HepG2 (cell line): ENCODE data around the gene PLXDC2. TPM values are rescaled to one million over a fixed set of nuclear protein-coding genes. Genes with fewer than 3 reads are reported as not detected.

Experiments
- ATAC-seq: fragments of 200-7000 bp; cut with Tn5 transposase; 3 replicates; pipeline ENCODE4 v1.9.1; 2020; ENCODE audit warnings: mild to moderate bottlenecking, moderate library complexity
- BruUV-seq: library from RNA; stranded (reverse); fragments of 400-500 nt; replicated peaks from 2 replicates; lab custom pipeline; 2021; lab: Mats Ljungman, UMichigan
- CTCF ChIA-PET: fragments of 300-600 bp; formaldehyde crosslinking; extraction: SDS; loops from one replicate; lab custom pipeline; 2021; ENCODE audit warnings: low total read pairs, inconsistent platforms, low intra/inter-chr PET ratio; lab: Yijun Ruan, JAX
- POLR2A ChIA-PET: fragments of 350-600 bp; sonication (Branson Sonifier 250); formaldehyde crosslinking; loops from one replicate; lab custom pipeline; 2020; ENCODE audit warnings: antibody characterized with exemption, inconsistent platforms; lab: Yijun Ruan, JAX
- DNase-seq: peaks from one replicate; pipeline ENCODE4 v3.0.0-alpha.2; 2015; ENCODE audit warnings: low spot score
- FAIRE-seq: peaks from 3 replicates; lab custom pipeline; 2011; peaks lifted over from hg19 to GRCh38; lab: Jason Lieb, UNC
- H2AFZ ChIP-seq: one replicate; pipeline ENCODE4 v1.6.1; 2011; ENCODE audit warnings: low read length, inconsistent platforms
- H3K27ac ChIP-seq: fragments of 300-600 bp; 3 replicates; pipeline ENCODE4 v1.8.0; 2011; ENCODE audit warnings: mixed run types, mild to moderate bottlenecking, mixed read lengths, low read length, inconsistent platforms; ENCODE audit not compliant: insufficient read depth; ENCODE audit errors: extremely low read length
- H3K27me3 ChIP-seq, 2 experiments: fragments of 200-600 bp in 1 of 2; 2 replicates in 1 of 2; 3 replicates in 1 of 2; pipeline versions ENCODE4 v1.6.0 to v1.8.0; 2011; ENCODE audit warnings: low read length in 2 of 2, mild to moderate bottlenecking in 2 of 2, moderate library complexity in 2 of 2, inconsistent platforms in 1 of 2; ENCODE audit not compliant: insufficient read depth in 2 of 2, control insufficient read depth in 1 of 2
- H3K36me3 ChIP-seq, 2 experiments: fragments of 200-600 bp in 1 of 2; replicated peaks in 1 of 2; 2 replicates in 1 of 2; 3 replicates in 1 of 2; pipeline versions ENCODE4 v1.5.1 to v1.8.0; 2011; ENCODE audit warnings: low read length in 2 of 2, inconsistent platforms in 1 of 2; ENCODE audit not compliant: insufficient read depth in 2 of 2, control insufficient read depth in 1 of 2
- H3K4me1 ChIP-seq: 2 replicates; pipeline ENCODE4 v1.5.1; 2012; ENCODE audit warnings: low read length, inconsistent platforms; ENCODE audit not compliant: insufficient read depth
- H3K4me2 ChIP-seq: 2 replicates; pipeline ENCODE4 v1.6.0; 2011; ENCODE audit warnings: low read depth, low read length, inconsistent platforms
- H3K4me3 ChIP-seq, 3 experiments: fragments of 200-600 bp in 1 of 3; sonication (generic), shearing (Covaris generic) in 1 of 3; replicated peaks in 1 of 3; 2 replicates each; pipeline ENCODE4 v1.5.1; 2011 to 2016; ENCODE audit warnings: low read length in 3 of 3, inconsistent platforms in 2 of 3, low read depth in 2 of 3, mild to moderate bottlenecking in 2 of 3, control low read depth in 1 of 3, mixed read lengths in 1 of 3; ENCODE audit not compliant: insufficient read depth in 1 of 3
- H3K79me2 ChIP-seq: one replicate; pipeline ENCODE4 v1.6.1; 2011; ENCODE audit warnings: low read length, inconsistent platforms; ENCODE audit not compliant: insufficient read depth
- H3K9ac ChIP-seq: 2 replicates; pipeline ENCODE4 v1.6.0; 2011; ENCODE audit warnings: mild to moderate bottlenecking, low read depth, low read length, inconsistent platforms; ENCODE audit not compliant: insufficient read depth
- H3K9me3 ChIP-seq: 2 replicates; pipeline ENCODE4 v1.5.1; 2012; ENCODE audit warnings: mild to moderate bottlenecking, low read length
- H4K20me1 ChIP-seq: 2 replicates; pipeline ENCODE4 v1.6.0; 2011; ENCODE audit warnings: inconsistent platforms, mild to moderate bottlenecking, low read length, moderate library complexity; ENCODE audit not compliant: insufficient read depth
- AGO2 ChIP-seq: fragments of 200-400 bp; formaldehyde crosslinking; optimal IDR thresholded peaks from 2 replicates; pipeline ENCODE3; 2017; ENCODE audit warnings: mild to moderate bottlenecking, low read depth, low read length, moderate library complexity
- BCL6 ChIP-seq: IDR thresholded peaks from 2 replicates; pipeline ENCODE4 v1.6.1; 2016; ENCODE audit warnings: missing genetic modification reagents, missing compliant biosample characterization
- IKZF4 ChIP-seq: sonication (generic); formaldehyde crosslinking; IDR thresholded peaks from 2 replicates; pipeline ENCODE4 v1.5.1; 2020; ENCODE audit warnings: borderline replicate concordance, mild to moderate bottlenecking, low read depth, missing genetic modification reagents; ENCODE audit errors: not compliant biosample characterization
- JARID2 ChIP-seq: sonication (generic); formaldehyde crosslinking; IDR thresholded peaks from 2 replicates; pipeline ENCODE4 v1.8.1; 2023; ENCODE audit warnings: missing genetic modification reagents, inconsistent platforms; ENCODE audit not compliant: insufficient replicate concordance
- NFRKB ChIP-seq: fragments of 450-650 bp; IDR thresholded peaks from 2 replicates; pipeline ENCODE4 v1.6.1; 2017
- NR3C1 ChIP-seq: sonication (generic); formaldehyde crosslinking; IDR thresholded peaks from 2 replicates; pipeline ENCODE4 v1.4.0; 2020; ENCODE audit warnings: missing genetic modification reagents
- SMC3 ChIP-seq: IDR thresholded peaks from 2 replicates; pipeline ENCODE4 v1.6.1; 2011; ENCODE audit warnings: low read length, improper control_type of control experiment
- TEAD3 ChIP-seq: optimal IDR thresholded peaks from 2 replicates; pipeline ENCODE3; 2016; ENCODE audit warnings: borderline replicate concordance
- THAP8 ChIP-seq: sonication (generic); formaldehyde crosslinking; IDR thresholded peaks from 2 replicates; pipeline ENCODE4 v1.5.1; 2020; ENCODE audit warnings: missing genetic modification reagents, mild to moderate bottlenecking, borderline replicate concordance
- THYN1 ChIP-seq: sonication (generic); formaldehyde crosslinking; IDR thresholded peaks from 2 replicates; pipeline ENCODE4 v1.8.1; 2023; ENCODE audit warnings: low read depth, mild to moderate bottlenecking, moderate library complexity, missing genetic modification reagents, borderline replicate concordance
- WIZ ChIP-seq: sonication (generic); formaldehyde crosslinking; IDR thresholded peaks from 2 replicates; pipeline ENCODE4 v1.5.1; 2020; ENCODE audit warnings: mild to moderate bottlenecking, missing genetic modification reagents
- ZNF484 ChIP-seq: sonication (generic); formaldehyde crosslinking; IDR thresholded peaks from 2 replicates; pipeline ENCODE4 v1.5.1; 2020; ENCODE audit warnings: mild to moderate bottlenecking, low read depth, missing genetic modification reagents, borderline replicate concordance
- ZNF619 ChIP-seq: sonication (generic); formaldehyde crosslinking; IDR thresholded peaks from 2 replicates; pipeline ENCODE4 v1.4.0; 2020; ENCODE audit warnings: mild to moderate bottlenecking, missing genetic modification reagents
- ZNF747 ChIP-seq: sonication (generic); formaldehyde crosslinking; IDR thresholded peaks from 2 replicates; pipeline ENCODE4 v1.8.1; 2023; ENCODE audit warnings: missing genetic modification reagents, mild to moderate bottlenecking, borderline replicate concordance
- ZNF768 ChIP-seq: sonication (generic); formaldehyde crosslinking; IDR thresholded peaks from 2 replicates; pipeline ENCODE4 v1.4.0; 2020; ENCODE audit warnings: missing genetic modification reagents
- ZNF773 ChIP-seq: sonication (generic); formaldehyde crosslinking; IDR thresholded peaks from 2 replicates; pipeline ENCODE4 v1.4.0; 2020; ENCODE audit warnings: missing genetic modification reagents, borderline replicate concordance
- ZNF776 ChIP-seq: sonication (generic); formaldehyde crosslinking; IDR thresholded peaks from 2 replicates; pipeline ENCODE4 v1.4.0; 2020; ENCODE audit warnings: mild to moderate bottlenecking, missing genetic modification reagents
- WGBS: methylation state at CpG from one replicate; pipeline ENCODE4 v1.1.6; 2017; ENCODE audit warnings: low lambda C conversion rate; 5-methylcytosine and 5-hydroxymethylcytosine counted together
- in situ Hi-C: cut with HindIII; loops from 2 replicates; pipeline ENCODE4 v1.10.0; 2017; ENCODE audit warnings: low pct_unique_long_range_greater_than_20kb; ENCODE audit not compliant: extremely low pct_ligation_motif_present
- intact Hi-C: fragments of 100-400 bp; cut with micrococcal nuclease; formaldehyde crosslinking; loops from one replicate; pipeline ENCODE4 v1.10.0; 2022; ENCODE audit not compliant: unreplicated experiment
- polyA plus RNA-seq, 8 experiments: library from polyadenylated mRNA; depleted of rRNA in 3 of 8; stranded (reverse) in 7 of 8; unstranded in 1 of 8; fragments of >200 nt; fragmentation: Illumina TruSeq in 4 of 8; extraction: Trizol in 4 of 8; gene quantifications; 2 replicates each; pipeline versions ENCODE4 v1.2.1 to v1.2.3, GENCODE V29; 2011 to 2016; ENCODE audit warnings: low read depth in 4 of 8, missing spikeins in 1 of 8, mixed read lengths in 1 of 8; ENCODE audit not compliant: insufficient read depth in 1 of 8
- total RNA-seq, 5 experiments: library from RNA; depleted of rRNA; stranded (reverse); fragments of >200 nt; fragmentation: Illumina TruSeq; extraction: Trizol; gene quantifications; 2 replicates each; pipeline ENCODE4 v1.2.3, GENCODE V29; 2016; ENCODE audit warnings: low read depth in 1 of 5
- TF ChIP-seq, protein P1 (sequence below): sonication (generic); formaldehyde crosslinking; IDR thresholded peaks from 2 replicates; pipeline ENCODE4 v1.4.0; 2020; ENCODE audit warnings: missing genetic modification reagents

The PLXDC2 gene
- total and polyA plus RNA-seq, 2 of the 13 experiments (the other 11 are each of a cell fraction or from before 2014, with no cell fraction given): 2.1 to 2.4 TPM

- Histone ChIP-seq H4K20me1 (no peaks in the 10 kb centered on the region), H3K27ac (no peak overlapping the region), H3K9me3 (no peaks in the 10 kb centered on the region), H3K4me2 (no peak overlapping the region), H3K4me1 (no peaks in the 10 kb centered on the region), H3K36me3 (0 out of 5 replicates have a peak, but pooled peaks cover 0 to 3% of the 10 kb centered on the region in 2 experiments), H2AFZ (no peak overlapping the region), H3K79me2 (no peaks in the 10 kb centered on the region), H3K9ac (no peak overlapping the region), H3K4me3 (no peak overlapping the region), H3K27me3 (no peaks in the 10 kb centered on the region)
- DNase-seq: no peak
- intact Hi-C loops (no loop called here), in situ Hi-C loops (no loop called here)
- WGBS: 38% methylated on average over 3 of the region's 3 CpGs
- no peak for FAIRE-seq
- ChIA-PET CTCF (no interaction called here), POLR2A (no interaction called here)
- TF ChIP-seq BCL6 (CRISPR knock-in tag) (no peak), JARID2 (no peak), NFRKB (no peak), ZNF773 (CRISPR knock-in tag) (no peak), AGO2 (no peak), WIZ (CRISPR knock-in tag) (no peak), ZNF484 (CRISPR knock-in tag) (no peak), ZNF619 (CRISPR knock-in tag) (no peak), IKZF4 (CRISPR knock-in tag) (no peak), ZNF776 (CRISPR knock-in tag) (no peak), THYN1 (CRISPR knock-in tag) (no peak), ZNF768 (CRISPR knock-in tag) (no peak), THAP8 (CRISPR knock-in tag) (no peak), ZNF747 (no peak), NR3C1 (no peak), SMC3 (no peak), TEAD3 (CRISPR knock-in tag) (no peak)
- TF ChIP-seq, protein P1, sequence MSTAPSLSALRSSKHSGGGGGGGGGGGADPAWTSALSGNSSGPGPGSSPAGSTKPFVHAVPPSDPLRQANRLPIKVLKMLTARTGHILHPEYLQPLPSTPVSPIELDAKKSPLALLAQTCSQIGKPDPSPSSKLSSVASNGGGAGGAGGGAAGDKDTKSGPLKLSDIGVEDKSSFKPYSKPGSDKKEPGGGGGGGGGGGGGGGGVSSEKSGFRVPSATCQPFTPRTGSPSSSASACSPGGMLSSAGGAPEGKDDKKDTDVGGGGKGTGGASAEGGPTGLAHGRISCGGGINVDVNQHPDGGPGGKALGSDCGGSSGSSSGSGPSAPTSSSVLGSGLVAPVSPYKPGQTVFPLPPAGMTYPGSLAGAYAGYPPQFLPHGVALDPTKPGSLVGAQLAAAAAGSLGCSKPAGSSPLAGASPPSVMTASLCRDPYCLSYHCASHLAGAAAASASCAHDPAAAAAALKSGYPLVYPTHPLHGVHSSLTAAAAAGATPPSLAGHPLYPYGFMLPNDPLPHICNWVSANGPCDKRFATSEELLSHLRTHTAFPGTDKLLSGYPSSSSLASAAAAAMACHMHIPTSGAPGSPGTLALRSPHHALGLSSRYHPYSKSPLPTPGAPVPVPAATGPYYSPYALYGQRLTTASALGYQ (CRISPR knock-in tag): no peak
- no peak for ATAC-seq
- no TSS peak for BruUV-seq
Measured at GRCh38 chr10:20002657-20003056, 186.4 kb downstream of the PLXDC2 start.
